Pons (tissue), 1 donor: ENCODE measurements around the gene IQSEC1.

ENCODE experiments used
- DNase-seq: peaks from one replicate; pipeline ENCODE4 v3.0.0-alpha.2; 2016; ENCODE audit warnings: low spot score

The IQSEC1 gene

GRCh38 chr3:12954891-12955650 lies 118.2 kb downstream of the IQSEC1 start:
- DNase-seq = peak; percentile 69

DNA sequence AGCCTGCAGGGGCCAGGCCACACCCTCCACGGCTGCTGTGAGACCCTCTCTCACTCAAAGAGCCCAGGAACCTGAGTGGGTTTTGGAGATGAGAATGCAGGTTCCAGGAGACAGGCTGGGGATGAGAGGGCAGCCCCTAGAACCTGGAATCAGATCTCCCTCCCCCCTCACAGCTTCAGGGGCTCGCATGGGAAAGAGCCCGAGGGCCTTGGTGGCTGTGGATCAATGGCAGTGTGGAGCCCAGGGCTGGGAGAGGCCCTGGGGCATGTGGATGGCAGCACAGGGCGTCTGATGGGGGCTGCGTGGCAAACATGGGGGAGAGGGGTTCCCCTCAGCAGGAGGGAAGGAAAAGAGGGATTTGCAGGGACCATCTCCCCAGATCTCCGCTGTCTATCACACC lies 119.0 kb downstream of the IQSEC1 start:
- DNase-seq = no peak

- peak; percentile 48 for DNase-seq
Observed at GRCh38 chr3:12953201-12953995, 119.8 kb downstream of the IQSEC1 start.

- DNase-seq = no peak
Observed at GRCh38 chr3:12952343-12953200, 120.7 kb downstream of the IQSEC1 start.

- DNase-seq = peak; percentile 70
Observed at GRCh38 chr3:12948891-12949711, 124.1 kb downstream of the IQSEC1 start.

GRCh38 chr3:12948371-12948770 lies 124.9 kb downstream of the IQSEC1 start:
- no peak for DNase-seq

- DNase-seq = no peak
Observed at GRCh38 chr3:12947504-12948369, 125.5 kb downstream of the IQSEC1 start.

DNA sequence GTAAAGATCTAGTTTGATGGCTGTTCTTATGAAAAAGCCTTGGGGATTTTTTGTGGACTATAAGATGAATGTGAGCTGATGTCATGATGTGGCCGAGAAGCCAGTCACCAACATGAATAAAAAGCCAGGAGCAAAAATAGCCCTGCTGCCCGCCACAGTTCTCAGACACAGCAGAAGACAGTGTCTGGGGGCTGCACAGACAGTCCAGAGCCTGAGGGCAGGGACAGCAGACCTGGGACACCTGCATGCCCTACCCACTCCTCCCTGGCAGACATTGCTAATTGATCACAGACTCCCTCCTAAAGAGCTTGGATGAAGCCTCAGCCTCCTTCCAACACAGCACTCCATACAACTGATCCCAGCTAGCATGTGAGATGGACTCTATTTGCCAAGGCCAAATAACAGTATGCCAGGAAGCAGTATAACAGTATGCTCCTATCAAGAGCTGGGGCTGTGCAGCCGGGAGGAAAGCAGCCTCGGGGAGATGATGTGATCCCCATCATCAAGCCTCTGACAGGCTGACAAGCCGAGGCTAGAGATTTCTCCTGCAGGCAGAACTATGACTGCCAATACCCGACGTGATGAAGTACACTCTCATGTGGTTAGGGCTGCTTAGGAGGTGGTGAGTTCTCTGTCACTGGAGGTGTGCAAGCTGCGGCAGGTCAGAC lies 126.4 kb downstream of the IQSEC1 start:
- peak; percentile 78 for DNase-seq

DNA sequence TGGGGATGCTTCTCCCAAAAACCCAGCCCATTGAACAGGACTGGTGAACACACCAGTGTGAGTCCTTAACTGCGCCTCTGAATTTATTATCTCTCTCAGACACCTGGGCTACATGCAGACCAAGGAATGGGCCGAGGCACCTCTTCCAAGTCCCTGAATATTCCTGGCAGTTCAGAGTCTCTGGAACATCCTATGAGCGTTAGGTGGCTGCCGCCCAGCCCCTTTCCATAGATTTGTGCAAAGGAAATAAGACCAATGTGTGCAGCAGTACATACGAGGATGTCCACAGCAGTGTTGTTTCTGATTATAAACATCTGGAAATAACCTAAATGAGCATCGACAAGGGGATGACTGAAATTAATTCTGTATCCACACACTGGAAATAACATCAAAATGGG lies 127.0 kb downstream of the IQSEC1 start:
- DNase-seq = no peak

DNA sequence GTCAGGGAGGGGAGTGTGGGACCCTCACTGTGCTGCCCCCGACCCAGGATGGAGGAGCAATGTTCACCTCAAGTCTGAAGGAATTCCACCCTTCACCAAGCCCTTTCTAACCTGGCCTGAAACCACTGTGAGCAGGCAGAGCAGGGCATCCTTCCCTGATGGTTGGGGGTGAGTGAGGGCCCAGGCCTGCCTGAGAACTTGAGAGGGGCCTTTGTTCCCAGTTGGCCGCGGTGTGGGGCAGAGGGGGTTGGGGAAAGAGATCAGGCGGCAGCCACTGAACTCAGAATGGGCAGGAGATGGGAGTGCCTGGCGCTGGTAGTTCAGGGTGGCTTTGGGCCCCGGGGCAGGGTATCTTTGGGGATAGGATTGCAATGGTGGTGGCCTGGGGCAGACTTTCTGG lies 128.4 kb downstream of the IQSEC1 start:
- peak; percentile 94 for DNase-seq

DNA sequence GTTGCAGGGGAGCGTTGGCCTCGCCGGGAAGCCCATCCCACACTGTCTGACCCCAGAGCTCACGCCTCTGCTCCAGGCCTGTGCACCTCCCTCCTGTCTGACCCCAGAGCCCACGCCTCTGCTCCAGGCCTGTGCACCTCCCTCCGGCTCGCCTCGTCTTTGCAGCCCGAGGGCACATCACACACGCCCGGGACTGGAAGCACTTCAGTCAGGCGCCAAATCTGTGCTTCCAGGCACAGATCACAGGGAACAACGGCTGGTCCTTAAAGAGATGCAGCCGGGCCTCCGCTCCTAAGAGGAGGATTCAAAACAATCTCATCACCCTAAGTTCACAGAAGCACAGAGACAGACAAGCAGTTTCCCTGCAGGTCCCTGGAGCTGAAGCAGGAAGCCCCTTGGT lies 128.8 kb downstream of the IQSEC1 start:
- DNase-seq = peak; percentile 71

- DNase-seq = no peak
Observed at GRCh38 chr3:12943124-12944021, 129.9 kb downstream of the IQSEC1 start.

DNA sequence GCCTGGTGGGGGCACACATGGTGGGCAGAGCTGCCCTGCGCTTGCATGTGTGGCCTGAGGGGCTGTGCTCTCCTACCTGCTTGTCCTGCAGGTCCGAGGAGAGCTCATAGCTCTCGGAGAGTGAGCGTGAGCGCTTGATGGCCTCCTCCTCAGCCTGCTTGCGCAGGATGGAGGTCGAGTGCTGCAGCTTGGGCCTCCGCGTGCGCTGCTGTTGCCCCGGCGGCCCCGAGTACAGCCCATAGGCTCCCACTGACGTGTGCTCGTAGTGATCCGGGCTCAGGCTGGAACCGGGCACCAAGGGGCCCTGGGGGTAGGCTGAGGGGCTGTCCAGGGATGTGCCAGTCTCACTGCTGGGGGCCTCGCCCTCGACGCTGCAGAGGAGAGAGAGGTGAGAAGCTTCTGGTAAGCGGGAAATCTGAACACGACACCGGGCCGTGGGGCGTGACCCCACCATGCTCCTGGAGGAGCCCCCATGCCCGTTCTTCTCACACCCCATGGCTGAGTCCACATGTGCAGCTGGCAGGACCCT lies 131.7 kb downstream of the IQSEC1 start:
- DNase-seq = no peak

GRCh38 chr3:12940854-12941253 lies 132.4 kb downstream of the IQSEC1 start:
- no peak for DNase-seq

- DNase-seq = no peak
Observed at GRCh38 chr3:12939137-12939536, 134.1 kb downstream of the IQSEC1 start.

DNA sequence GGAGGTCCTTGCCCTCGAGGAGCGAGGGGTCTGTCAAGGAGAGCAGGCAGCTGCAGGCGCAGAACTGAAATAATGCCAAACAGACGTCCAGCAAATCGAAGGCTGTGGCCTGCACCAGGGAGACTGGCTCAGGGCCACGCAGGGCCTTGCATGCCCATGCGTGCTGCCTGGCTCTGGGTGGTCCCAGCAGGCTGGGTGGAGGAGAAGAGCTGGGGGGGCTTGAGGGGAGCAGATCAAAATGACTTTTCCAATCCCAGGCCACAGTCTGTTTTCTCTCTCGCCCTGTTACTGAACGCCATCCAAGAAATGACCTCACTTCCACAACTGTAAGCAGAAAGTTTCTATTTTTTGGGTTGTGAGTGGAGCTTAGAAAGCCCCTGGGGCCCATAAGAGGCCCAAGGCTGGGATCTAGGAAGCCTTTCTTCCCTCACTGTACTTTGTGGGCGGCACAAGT lies 134.9 kb downstream of the IQSEC1 start:
- peak; percentile 46 for DNase-seq

GRCh38 chr3:12935861-12936830 lies 137.1 kb downstream of the IQSEC1 start:
- no peak for DNase-seq
